GM10847 (cell line): ENCODE data around the gene EXOC3.

Experiments
- POLR2A ChIP-seq: IDR thresholded peaks from 2 replicates; pipeline ENCODE4 v1.6.1; 2011; ENCODE audit not compliant: insufficient read length; ENCODE audit errors: extremely low read depth

Gene EXOC3

GRCh38 chr5:431001-431710, 11.8 kb upstream of the EXOC3 start:
- no peak for TF ChIP-seq POLR2A

GRCh38 chr5:431711-432050, 11.3 kb upstream of the EXOC3 start:
- TF ChIP-seq POLR2A: no peak

- no peak for TF ChIP-seq POLR2A
These were observed 10.6 kb upstream of the EXOC3 start for GRCh38 chr5:432201-432927.

GRCh38 chr5:432928-433791, 9.8 kb upstream of the EXOC3 start:
- TF ChIP-seq POLR2A: no peak

- TF ChIP-seq POLR2A: no peak
These were observed 9.1 kb upstream of the EXOC3 start for GRCh38 chr5:433836-434235.

GRCh38 chr5:434443-435146, 8.4 kb upstream of the EXOC3 start:
- TF ChIP-seq POLR2A: no peak

GRCh38 chr5:435156-435790, 7.7 kb upstream of the EXOC3 start:
- no peak for TF ChIP-seq POLR2A

GRCh38 chr5:435961-436640, 6.9 kb upstream of the EXOC3 start:
- TF ChIP-seq POLR2A: no peak

- TF ChIP-seq POLR2A: no peak
These were observed 6.4 kb upstream of the EXOC3 start for GRCh38 chr5:436641-436975.

- no peak for TF ChIP-seq POLR2A
These were observed 5.7 kb upstream of the EXOC3 start for GRCh38 chr5:437281-437771.

- TF ChIP-seq POLR2A: no peak
These were observed 4.4 kb upstream of the EXOC3 start for GRCh38 chr5:438481-438981.

GRCh38 chr5:439181-439580, 3.8 kb upstream of the EXOC3 start:
- TF ChIP-seq POLR2A: no peak

GRCh38 chr5:439636-440035, 3.3 kb upstream of the EXOC3 start:
- no peak for TF ChIP-seq POLR2A

- TF ChIP-seq POLR2A: no peak
These were observed 2.4 kb upstream of the EXOC3 start for GRCh38 chr5:440401-441201.

- no peak for TF ChIP-seq POLR2A
These were observed 1.0 kb upstream of the EXOC3 start for GRCh38 chr5:441996-442334.
